GM12872 (cell line): ENCODE results near the gene TBL3.

Source experiments
- TF ChIP-seq, protein P1 (sequence below): IDR thresholded peaks from 3 replicates; pipeline ENCODE4 v1.5.1; 2011; ENCODE audit warnings: low read depth, mild to moderate bottlenecking, low read length, moderate library complexity; ENCODE audit not compliant: insufficient read depth

Gene TBL3

DNA sequence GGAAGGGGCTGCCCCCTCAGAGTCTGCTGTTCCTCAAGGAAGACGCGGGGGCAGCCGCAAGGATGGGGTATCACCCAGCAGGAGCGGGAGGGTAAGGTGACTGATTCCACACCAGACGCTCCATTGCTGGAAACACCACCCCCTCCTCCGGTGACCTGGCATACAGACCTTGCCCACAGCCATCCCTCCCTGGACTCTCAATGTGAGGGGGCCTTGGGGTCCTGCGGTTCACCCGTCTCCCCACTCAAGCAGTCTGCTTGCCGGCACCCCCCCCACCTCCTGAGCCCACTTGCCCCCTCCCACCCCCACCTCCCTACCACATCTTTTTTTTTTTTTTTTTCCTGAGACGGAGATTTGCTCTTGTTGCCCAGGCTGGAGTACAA, 41.5 kb upstream of the TBL3 start:
- TF ChIP-seq, protein P1, sequence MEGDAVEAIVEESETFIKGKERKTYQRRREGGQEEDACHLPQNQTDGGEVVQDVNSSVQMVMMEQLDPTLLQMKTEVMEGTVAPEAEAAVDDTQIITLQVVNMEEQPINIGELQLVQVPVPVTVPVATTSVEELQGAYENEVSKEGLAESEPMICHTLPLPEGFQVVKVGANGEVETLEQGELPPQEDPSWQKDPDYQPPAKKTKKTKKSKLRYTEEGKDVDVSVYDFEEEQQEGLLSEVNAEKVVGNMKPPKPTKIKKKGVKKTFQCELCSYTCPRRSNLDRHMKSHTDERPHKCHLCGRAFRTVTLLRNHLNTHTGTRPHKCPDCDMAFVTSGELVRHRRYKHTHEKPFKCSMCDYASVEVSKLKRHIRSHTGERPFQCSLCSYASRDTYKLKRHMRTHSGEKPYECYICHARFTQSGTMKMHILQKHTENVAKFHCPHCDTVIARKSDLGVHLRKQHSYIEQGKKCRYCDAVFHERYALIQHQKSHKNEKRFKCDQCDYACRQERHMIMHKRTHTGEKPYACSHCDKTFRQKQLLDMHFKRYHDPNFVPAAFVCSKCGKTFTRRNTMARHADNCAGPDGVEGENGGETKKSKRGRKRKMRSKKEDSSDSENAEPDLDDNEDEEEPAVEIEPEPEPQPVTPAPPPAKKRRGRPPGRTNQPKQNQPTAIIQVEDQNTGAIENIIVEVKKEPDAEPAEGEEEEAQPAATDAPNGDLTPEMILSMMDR: no peak

DNA sequence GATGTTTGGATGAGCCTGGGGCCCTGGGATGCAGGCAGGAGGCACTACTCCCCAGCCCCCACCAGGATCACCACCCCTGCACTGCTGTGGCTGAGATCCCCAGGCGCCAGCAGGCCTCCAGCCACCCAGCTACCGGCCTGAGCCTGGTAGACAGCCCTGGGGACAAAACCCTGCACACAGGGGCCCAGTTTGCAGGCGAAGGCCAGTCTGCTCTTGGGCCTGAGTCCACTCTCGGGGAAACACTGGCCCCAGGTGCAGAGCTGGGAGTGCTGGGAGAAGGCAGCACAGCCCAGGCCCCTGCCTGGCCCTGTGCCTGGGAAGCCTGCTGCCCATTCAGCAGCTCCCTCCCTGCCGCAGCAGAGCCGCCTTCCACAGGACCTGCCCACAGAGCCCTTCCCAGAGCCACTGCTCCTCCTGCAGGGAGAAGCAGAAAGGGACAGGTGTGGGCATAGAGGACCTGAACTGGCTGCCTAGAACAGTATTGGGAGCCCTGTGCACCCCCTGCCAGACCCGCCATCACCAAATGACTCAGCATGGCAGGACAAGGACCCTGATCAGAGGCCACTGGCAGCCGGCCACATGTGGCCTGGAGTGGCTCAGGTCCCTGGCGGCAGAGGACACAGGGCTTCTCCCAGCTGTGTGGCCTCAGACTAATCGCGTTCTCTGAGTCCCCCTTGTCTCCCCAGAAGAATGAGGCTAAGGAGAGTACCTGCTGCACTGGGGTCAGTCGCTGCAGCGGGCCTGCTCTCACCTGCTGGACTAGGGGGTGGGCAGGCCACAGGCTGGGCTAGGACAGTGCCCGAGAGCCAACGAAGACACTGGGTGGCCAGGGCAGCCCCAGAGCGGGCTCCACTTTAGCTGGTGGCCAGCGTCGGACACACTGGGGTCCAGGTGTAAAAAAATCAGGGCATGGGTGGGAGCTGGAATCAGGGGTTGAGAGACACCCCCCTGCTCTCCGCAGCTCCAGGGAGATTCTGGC, 39.5 kb upstream of the TBL3 start:
- TF ChIP-seq, protein P1: no peak

DNA sequence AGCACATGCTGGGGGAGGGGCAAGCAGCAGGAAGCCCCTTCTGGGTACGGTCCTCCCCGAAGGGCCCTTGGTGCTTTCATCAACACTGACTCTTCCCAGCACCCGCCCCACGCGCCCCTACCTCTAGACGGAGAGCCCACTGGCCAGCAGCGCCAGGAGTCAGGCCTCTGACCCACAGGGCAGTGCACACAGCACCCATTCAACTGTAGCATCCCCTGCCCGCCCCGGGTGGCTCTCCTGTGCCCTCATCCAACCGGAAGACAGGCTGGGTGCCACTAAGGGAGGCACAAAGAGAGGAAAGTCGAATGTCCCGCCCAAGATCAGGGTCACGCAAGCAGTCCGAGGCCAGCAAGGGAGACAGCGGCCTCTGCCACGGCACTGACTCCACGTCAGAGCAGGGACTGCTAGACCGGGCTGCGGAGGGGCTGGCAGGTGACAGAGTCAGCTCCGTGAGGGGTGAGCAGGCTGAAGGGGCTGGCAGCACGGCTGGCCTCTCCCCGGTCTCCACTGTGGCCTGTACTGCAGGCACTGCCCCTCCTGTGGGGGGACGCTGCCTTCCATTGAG, 38.7 kb upstream of the TBL3 start:
- TF ChIP-seq, protein P1: no peak

DNA sequence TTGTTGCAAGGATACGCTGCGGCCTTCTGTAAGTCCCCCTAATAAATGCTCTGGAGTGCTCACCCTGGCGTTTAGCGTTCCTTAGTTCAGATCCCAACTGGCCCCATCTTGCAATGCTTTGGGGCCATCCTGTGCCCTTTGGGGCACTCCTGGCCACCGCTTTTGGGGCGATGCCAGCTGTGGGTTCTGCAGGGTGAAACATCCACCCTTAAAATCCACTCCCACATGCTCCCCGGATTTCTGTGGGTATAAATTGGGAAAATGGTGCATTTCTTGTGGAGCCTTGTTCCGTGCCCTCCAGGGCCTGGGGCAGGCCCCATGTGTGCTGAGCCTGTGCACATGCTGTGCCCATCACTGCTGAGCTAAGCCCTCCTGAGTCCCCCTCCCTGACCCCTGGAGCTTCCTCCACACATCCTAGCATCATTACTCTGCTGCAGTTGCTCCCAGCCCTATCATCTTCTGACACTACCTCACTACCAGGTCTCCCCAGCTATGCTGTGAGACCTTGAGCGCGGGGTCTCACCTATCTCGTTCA, 34.8 kb upstream of the TBL3 start:
- TF ChIP-seq, protein P1: no peak

DNA sequence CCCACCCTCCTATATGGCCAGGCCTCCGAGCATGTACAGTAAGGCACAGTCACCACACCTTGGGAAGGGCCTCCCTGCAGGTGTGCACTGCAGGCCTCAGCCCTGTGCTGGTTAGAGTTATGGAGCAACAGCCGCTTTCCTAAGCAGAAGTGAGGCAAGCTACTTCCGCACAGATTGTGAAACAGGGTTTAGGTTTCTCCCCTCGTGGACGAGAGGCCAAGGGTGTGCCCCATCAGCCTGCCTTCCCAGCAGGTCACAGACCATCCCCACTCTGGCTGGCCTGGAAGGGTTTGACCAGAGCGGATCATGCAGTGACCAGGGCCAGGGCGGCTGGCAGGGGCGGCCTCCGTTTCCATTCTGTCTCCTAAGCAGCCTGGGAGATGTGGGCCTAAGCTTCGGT, 33.5 kb upstream of the TBL3 start:
- TF ChIP-seq, protein P1: no peak

DNA sequence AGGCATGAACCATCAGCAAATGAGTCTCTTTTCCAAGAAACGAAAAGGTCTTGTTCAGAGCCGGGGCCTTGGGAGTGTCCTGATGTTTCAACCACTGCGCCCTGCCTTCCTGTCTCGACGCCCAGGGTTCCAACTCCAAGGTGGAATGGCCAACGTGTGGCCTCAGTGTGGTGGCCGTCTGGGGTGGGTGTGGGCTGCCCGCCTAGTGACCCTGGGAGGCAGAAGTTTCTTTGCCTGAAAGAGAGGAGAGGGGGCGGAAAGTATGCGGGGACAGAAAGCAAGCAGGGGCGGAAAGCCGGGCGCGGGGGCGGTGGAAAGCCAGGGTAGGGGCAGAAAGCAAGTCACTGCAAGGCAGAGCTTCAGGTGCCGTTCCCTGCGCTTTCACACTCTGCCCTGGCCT, 32.9 kb upstream of the TBL3 start:
- TF ChIP-seq, protein P1: no peak
